ENCODE data around the gene PEDS1. TPM values are rescaled to one million over a fixed set of nuclear protein-coding genes. Genes with fewer than 3 reads are reported as not detected.

Gene PEDS1
- total RNA-seq, 1 donor from 2014 or later: 29.9 TPM

- Mint-ChIP-seq H3K4me1 (ENCODE audit: unreplicated experiment) (peaks cover 25% of the 10 kb centered on the region), H3K36me3 (no peaks in the 10 kb centered on the region), H3K27ac (peak overlapping the region; percentile 73), H3K4me3 (peak overlapping the region; percentile 70), H3K9me3 (no peaks in the 10 kb centered on the region), H3K27me3 (no peaks in the 10 kb centered on the region)
- TF ChIP-seq CTCF (conservative IDR thresholded peaks at IDR 0.05): no peak
- DNase-seq (ENCODE audit: extremely low spot score, unreplicated experiment): no peak
Observed at GRCh38 chr20:50194831-50195523, 41.5 kb upstream of the PEDS1 start.

GRCh38 chr20:50194422-50194830 lies 40.9 kb upstream of the PEDS1 start:
- Mint-ChIP-seq H3K27me3 (no peaks in the 10 kb centered on the region), H3K4me3 (peak overlapping the region; percentile 70), H3K27ac (peak overlapping the region; percentile 73), H3K4me1 (ENCODE audit: unreplicated experiment) (peaks cover 25% of the 10 kb centered on the region), H3K9me3 (no peaks in the 10 kb centered on the region), H3K36me3 (no peaks in the 10 kb centered on the region)
- no peak for DNase-seq (ENCODE audit: extremely low spot score, unreplicated experiment)
- no peak for TF ChIP-seq CTCF (conservative IDR thresholded peaks at IDR 0.05)

GRCh38 chr20:50193836-50194421 lies 40.4 kb upstream of the PEDS1 start:
- Mint-ChIP-seq H3K36me3 (no peaks in the 10 kb centered on the region), H3K27ac (peak overlapping the region; percentile 96), H3K9me3 (no peaks in the 10 kb centered on the region), H3K4me3 (peak overlapping the region; percentile 96), H3K27me3 (no peaks in the 10 kb centered on the region), H3K4me1 (ENCODE audit: unreplicated experiment) (peaks cover 25% of the 10 kb centered on the region)
- TF ChIP-seq CTCF (conservative IDR thresholded peaks at IDR 0.05): no peak
- DNase-seq (ENCODE audit: extremely low spot score, unreplicated experiment): no peak

GRCh38 chr20:50193199-50193835 lies 39.8 kb upstream of the PEDS1 start:
- Mint-ChIP-seq H3K4me1 (ENCODE audit: unreplicated experiment) (peaks cover 25% of the 10 kb centered on the region), H3K27me3 (no peaks in the 10 kb centered on the region), H3K4me3 (peak overlapping the region; percentile 96), H3K36me3 (no peaks in the 10 kb centered on the region), H3K9me3 (no peaks in the 10 kb centered on the region), H3K27ac (peak overlapping the region; percentile 96)
- no peak for DNase-seq (ENCODE audit: extremely low spot score, unreplicated experiment)
- no peak for TF ChIP-seq CTCF (conservative IDR thresholded peaks at IDR 0.05)

GRCh38 chr20:50192364-50193198 lies 39.1 kb upstream of the PEDS1 start:
- H3K36me3 Mint-ChIP-seq: no peaks in the 10 kb centered on the region
- H3K4me3 Mint-ChIP-seq: peak overlapping the region; percentile 96
- H3K27me3 Mint-ChIP-seq: no peaks in the 10 kb centered on the region
- DNase-seq (ENCODE audit: extremely low spot score, unreplicated experiment): no peak
- peak overlapping the region; percentile 96 for H3K27ac Mint-ChIP-seq
- TF ChIP-seq CTCF (conservative IDR thresholded peaks at IDR 0.05): no peak
- H3K9me3 Mint-ChIP-seq: no peaks in the 10 kb centered on the region
- H3K4me1 Mint-ChIP-seq (ENCODE audit: unreplicated experiment): peaks cover 25% of the 10 kb centered on the region

Measured in type B pancreatic cell (in vitro differentiated cells).